Adrenal gland (tissue), 5 donors: Measurements from ENCODE around the gene SMIM45.

Experiments
- CTCF ChIP-seq, 6 experiments: fragments of 450-650 bp in 4 of 6; fragments of 200-600 bp in 2 of 6; sonication (generic) in 1 of 6; IDR thresholded peaks; 1 replicate in 5 of 6; 2 replicates in 1 of 6; pipeline versions ENCODE4 v1.5.1 to v1.8.0; 2016 to 2021; ENCODE audit warnings: antibody characterized with exemption in 6 of 6, mild to moderate bottlenecking in 2 of 6, moderate library complexity in 1 of 6
- POLR2A ChIP-seq, 2 donors: fragments of 450-650 bp; IDR thresholded peaks; one replicate each; pipeline ENCODE4 v1.6.1; 2017; ENCODE audit warnings: antibody characterized with exemption in 2 of 2, mild to moderate bottlenecking in 2 of 2, moderate library complexity in 1 of 2
- donor health status: DM: no; HTN: no; CAD: no.

DNA sequence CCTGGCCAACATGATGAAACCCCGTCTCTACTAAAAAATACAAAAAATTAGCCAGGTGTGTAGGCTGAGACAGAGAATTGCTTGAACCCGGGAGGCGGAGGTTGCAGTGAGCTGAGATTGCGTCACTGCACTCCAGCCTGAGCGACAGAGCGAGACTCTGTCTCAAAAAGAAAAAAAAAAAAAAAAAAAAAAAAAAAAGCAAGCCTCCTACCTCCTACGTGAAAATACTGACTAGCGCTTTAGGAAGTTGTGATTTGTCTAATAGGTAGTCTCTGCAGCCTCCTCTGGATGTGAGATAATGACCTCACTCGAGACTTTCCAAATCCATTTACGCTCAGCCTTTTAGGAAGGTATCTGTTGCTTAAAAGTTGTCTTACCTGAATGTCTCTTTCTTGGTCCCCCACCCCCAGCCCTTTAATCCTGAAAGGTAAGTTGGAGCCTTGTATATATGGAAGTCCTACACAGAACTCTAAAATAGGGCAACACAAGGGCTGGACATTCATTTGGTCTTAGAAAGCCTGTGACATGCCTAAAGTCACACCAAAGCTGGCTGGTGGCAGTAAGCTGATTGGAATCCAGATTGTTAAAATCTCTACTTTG is 22.8 kb downstream of the SMIM45 start:
- TF ChIP-seq CTCF (IDR thresholded peaks at IDR 0.05), result no peak
- no peak for TF ChIP-seq POLR2A (IDR thresholded peaks at IDR 0.05)
